Measurements from ENCODE around the gene PTGIS. TPM values are rescaled to one million over a fixed set of nuclear protein-coding genes. Genes with fewer than 3 reads are reported as not detected.

PTGIS gene
- total RNA-seq, 8 experiments from 2014 or later: 0.22 to 36.5 (median 1.3) TPM

DNA sequence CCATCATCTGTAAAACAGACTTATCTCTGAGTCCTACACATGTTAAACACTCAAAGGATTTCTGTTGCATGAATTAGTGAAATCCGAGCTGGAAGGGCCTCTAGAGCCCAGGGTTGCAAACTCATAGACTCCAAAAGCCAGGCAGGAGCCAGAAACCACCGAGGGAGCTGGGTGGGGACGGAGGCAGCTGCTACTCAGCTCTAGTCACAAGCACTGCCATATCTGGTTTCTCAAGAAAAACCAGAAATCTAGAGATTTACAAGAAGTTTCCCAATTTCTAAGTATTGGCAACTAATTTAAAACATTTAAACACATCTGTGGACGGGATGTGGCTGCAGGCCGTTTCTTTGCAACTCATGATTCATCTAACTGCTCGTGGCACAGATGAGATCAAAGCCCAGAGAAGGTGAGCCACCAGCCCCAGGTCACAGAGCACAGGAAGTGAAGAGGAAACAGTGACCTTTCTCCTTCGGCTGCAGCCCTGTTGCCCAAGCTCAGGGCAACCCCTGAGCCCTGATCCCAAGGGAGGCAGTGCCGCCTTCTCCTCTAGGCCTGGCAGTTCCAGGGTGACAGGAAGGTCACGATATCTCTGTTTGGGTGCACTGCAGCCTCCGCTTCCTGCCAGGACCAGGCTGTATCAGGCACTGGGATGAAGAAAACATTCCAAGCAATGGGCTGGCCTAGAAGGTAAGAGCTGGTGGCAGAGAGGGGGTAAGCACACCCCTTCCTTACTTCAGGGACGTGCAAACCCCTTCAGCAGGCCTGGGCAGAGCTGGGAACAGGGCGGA, 26.4 kb upstream of the PTGIS start:
- peak in 3 of 8 experiments; percentile 83 to 90 (median 86) for ATAC-seq (replicated peaks in 6 of 8)
- in situ Hi-C loops (cut with MboI; ENCODE audit: low pct_unique_long_range_greater_than_20kb in 2 of 9, low sequenced_read_pairs in 9 of 9, unreplicated experiment in 9 of 9): no loop called here
- no peaks in the 10 kb centered on the region for H3K4me1 ChIP-seq (replicated peaks in 1 of 2)
- 0 to 87% (median 63%) methylated on average over 1 to 8 of the region's 12 CpGs for WGBS, 10 experiments
- H3K4me3 ChIP-seq: no peak overlapping the region
- no peak overlapping the region for H3K27ac ChIP-seq

DNA sequence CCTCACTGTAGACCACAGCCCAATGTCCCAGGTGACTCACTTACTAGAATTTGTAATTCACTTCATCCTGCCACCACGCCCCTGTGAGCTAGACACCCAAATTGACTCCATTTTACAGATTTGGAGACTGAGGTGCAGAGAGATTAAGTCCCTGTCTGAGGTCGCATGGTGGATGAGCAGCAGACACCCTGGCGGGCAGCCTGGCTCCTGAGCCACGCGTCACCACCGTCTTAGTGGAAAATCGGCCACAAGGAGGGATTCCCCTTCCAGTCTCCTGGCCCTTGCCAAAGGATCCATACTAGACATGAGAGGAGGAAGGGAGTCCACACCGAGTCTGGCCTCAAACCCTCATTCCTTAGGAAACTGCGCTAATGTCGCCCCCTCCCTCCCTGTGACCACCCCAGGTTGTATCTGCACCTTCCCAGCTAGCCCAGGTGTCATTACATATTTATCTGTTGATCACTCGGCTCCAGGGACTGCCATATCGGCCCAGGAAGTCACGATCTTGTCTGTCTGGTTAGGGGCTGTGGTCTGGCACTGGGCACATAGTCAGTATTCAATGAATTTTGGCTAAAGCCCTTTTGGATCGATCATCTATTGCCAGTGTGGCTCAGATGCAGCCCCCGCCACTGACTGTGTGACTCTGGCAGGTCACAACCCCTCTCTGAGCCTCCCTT, 25.7 kb upstream of the PTGIS start:
- 28 to 100% (median 59%) methylated on average over 1 to 9 of the region's 15 CpGs; no CpG with 5 or more reads in 4 of the 10 experiments for WGBS, 10 experiments
- Histone ChIP-seq H3K4me3 (no peak overlapping the region), H3K4me1 (replicated peaks in 1 of 2) (no peaks in the 10 kb centered on the region), H3K27ac (no peak overlapping the region)
- no peak for ATAC-seq (replicated peaks in 6 of 8)
- in situ Hi-C loops (cut with MboI; ENCODE audit: low pct_unique_long_range_greater_than_20kb in 2 of 9, low sequenced_read_pairs in 9 of 9, unreplicated experiment in 9 of 9): no loop called here

DNA sequence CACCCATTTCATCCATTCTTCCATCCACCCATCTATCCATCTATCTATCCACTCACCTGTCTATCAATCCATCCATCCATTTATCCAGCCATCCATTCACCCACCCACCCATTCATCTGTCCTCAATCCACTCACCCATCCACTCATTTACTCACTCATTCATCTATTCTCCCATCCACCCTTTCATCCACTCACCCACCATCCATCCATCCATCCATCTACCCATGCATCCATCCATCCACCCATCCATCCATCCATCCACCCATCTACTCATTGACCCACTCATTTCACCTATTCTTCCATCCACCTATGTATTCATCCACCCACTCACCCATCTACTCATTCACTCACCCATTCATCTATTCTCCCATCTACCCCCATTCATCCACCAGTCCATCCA, 24.2 kb upstream of the PTGIS start:
- no peak overlapping the region for H3K4me3 ChIP-seq
- no peak for ATAC-seq (replicated peaks in 6 of 8)
- no peaks in the 10 kb centered on the region for H3K4me1 ChIP-seq (replicated peaks in 1 of 2)
- no peak overlapping the region for H3K27ac ChIP-seq
- in situ Hi-C loops (cut with MboI; ENCODE audit: low pct_unique_long_range_greater_than_20kb in 2 of 9, low sequenced_read_pairs in 9 of 9, unreplicated experiment in 9 of 9): no loop called here

DNA sequence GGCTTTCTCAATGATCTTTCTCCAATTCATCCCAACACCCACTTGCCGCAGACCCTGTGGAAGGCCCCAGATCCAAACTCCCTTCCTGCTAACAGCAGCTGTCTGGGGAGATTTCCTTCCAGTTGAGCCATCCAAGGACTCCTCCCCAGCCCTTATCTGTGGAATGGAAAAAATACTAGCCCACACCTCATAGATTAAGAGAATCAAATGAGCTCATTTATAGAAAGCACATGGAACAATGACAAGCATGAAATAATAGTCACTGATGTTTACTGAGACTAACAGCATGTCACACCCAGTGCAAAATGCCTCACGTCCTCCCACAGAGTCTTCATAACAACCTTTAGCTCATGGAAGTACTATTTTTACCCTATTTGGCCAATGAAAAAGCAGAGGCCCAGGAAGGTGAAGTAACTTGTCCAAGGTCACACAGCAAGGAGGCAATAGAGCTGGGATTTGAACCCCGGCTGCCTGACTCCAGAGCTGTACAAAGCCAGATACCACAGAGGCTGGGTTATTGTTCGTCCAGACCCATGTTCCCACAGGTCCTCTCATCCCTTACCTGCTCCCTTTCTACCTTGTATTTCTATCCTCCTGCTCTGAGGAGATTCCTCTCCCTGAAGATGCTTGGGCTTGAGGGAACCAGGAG, 23.4 kb upstream of the PTGIS start:
- H3K27ac ChIP-seq: no peak overlapping the region
- 56 to 100% (median 70%) methylated on average over 1 to 4 of the region's 4 CpGs; no CpG with 5 or more reads in 2 of the 10 experiments for WGBS, 10 experiments
- ATAC-seq (replicated peaks in 6 of 8): peak in 2 of 8 experiments; percentile 18 to 38
- in situ Hi-C loops (cut with MboI; ENCODE audit: low pct_unique_long_range_greater_than_20kb in 2 of 9, low sequenced_read_pairs in 9 of 9, unreplicated experiment in 9 of 9): no loop called here
- H3K4me1 ChIP-seq (replicated peaks in 1 of 2): no peaks in the 10 kb centered on the region
- no peak overlapping the region for H3K4me3 ChIP-seq

DNA sequence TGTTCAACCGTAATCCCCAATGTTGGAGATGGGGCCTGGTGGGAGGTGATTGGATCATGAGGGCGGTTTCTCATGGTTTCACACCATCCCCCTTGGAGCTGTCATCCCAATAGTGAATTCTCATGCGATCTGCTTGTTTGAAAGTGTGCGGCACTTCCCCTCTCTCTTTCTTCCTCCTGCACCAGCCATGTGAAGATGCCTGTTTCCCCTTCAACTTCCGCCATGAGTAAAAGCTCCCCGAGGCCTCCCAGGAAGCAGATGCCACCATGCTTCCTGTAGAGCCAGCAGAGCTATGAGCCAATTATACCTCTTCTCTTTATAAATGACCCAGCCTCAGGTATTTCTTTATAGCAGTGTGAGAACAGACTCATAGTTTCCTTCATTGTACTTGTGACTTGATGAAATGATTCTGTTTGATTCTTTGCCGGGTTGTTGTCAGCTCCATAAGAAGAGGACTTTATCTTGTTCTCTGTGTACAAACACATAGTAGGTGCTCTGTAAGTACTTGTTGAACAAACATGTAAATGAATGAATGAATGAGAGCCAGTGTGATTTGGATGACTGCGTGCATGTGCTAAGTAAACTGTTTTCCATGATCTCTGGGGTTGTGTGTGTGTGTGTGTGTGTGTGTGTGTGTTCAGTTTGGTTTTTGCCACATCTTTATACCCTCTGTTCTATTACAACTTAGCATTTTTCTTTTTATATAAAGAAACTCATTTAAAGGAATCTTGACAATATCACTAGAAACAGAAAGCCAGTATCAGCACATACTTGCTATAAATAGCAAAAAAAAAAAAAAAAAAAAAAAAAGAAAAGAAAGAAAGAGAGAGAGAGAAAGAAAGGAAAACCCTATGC, 22.5 kb upstream of the PTGIS start:
- Histone ChIP-seq H3K27ac (no peak overlapping the region), H3K4me3 (no peak overlapping the region), H3K4me1 (replicated peaks in 1 of 2) (no peaks in the 10 kb centered on the region)
- ATAC-seq (replicated peaks in 6 of 8): no peak
- in situ Hi-C loops (cut with MboI; ENCODE audit: low pct_unique_long_range_greater_than_20kb in 2 of 9, low sequenced_read_pairs in 9 of 9, unreplicated experiment in 9 of 9): no loop called here
- 39 to 100% (median 98%) methylated on average over 1 to 5 of the region's 8 CpGs for WGBS, 10 experiments

DNA sequence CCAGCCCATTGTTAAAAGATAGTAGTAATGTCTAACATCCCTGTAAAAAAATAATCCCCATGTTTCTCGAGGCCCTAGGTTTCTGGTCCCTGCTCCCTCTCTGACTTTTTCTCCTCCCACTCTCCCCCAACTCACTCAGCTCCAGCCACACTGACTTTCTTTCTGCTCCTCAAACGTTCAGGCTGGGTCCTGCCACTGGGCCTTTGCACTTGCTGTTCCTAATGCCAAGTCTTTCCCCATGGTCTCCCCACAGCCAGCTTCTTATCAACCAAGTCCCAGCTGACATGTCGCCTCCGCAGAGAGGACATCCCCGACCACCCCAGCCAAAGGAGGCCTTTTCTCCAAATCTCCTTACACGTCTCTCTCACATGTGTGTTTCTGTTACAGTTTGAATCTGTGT, 21.8 kb upstream of the PTGIS start:
- Histone ChIP-seq H3K27ac (no peak overlapping the region), H3K4me3 (no peak overlapping the region), H3K4me1 (replicated peaks in 1 of 2) (no peaks in the 10 kb centered on the region)
- in situ Hi-C loops (cut with MboI; ENCODE audit: low pct_unique_long_range_greater_than_20kb in 2 of 9, low sequenced_read_pairs in 9 of 9, unreplicated experiment in 9 of 9): no loop called here
- no peak for ATAC-seq (replicated peaks in 6 of 8)
- WGBS, 10 experiments: 20 to 93% (median 67%) methylated on average over 1 to 5 of the region's 6 CpGs; no CpG with 5 or more reads in 3 of the 10 experiments

DNA sequence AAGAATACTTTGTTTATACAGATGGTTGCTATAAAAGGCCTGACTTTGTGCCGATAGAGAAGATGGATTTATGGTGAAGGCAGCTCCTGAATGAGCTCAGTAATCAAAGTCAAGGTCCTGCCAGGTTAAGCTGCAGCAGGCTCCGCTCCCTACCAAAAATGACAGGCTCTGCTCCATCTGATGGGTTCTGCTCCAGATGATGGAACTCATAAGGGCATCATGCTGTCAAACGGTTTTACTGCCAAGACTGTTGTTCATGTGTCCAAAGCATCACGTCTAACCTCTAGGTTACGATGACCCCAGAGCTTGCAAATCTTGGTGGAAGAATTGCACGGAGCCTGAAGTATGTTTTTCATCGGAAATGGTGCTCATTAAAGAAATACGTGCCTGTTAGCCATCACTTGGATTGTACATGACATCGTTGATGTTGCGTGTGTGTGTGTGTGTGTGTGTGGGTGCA, 19.2 kb upstream of the PTGIS start:
- no peak overlapping the region for H3K4me3 ChIP-seq
- in situ Hi-C loops (cut with MboI; ENCODE audit: low pct_unique_long_range_greater_than_20kb in 2 of 9, low sequenced_read_pairs in 9 of 9, unreplicated experiment in 9 of 9): no loop called here
- H3K27ac ChIP-seq: no peak overlapping the region
- WGBS, 10 experiments: 22 to 100% (median 70%) methylated on average over 1 to 10 of the region's 10 CpGs; no CpG with 5 or more reads in 3 of the 10 experiments
- ATAC-seq (replicated peaks in 6 of 8): no peak
- H3K4me1 ChIP-seq (replicated peaks in 1 of 2): no peaks in the 10 kb centered on the region

DNA sequence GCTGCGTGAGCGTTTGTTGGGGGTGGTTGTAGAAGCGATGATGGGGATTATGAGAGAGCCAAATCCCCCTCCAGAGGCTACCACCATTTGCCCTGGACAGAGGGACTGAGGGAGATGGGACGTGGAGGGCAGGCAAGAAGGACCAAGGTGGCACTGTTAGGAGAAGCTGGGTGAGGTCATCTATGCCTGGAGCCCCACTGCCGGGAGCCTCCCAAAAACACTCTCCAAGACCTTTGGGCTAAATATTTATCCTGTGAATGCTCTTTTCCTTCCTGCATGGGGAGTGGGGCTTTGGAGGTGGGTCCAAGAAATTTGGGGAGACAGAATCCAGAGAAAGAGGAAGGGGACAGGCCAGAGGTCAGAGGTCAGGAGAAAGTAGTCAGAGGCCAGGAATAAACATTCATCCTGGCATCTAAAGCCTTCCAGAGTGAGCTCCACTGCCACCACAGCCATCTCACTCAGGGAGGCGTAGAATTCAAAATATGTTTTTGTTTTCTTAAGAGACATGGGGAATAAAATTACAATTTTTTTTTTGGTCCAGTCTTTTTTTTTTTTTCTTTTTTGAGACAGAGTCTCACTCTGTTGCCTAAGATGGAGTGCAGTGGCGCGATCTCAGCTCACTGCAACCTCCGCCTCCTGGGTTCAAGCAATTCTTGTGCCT, 17.8 kb upstream of the PTGIS start:
- in situ Hi-C loops (cut with MboI; ENCODE audit: low pct_unique_long_range_greater_than_20kb in 2 of 9, low sequenced_read_pairs in 9 of 9, unreplicated experiment in 9 of 9): no loop called here
- Histone ChIP-seq H3K4me3 (no peak overlapping the region), H3K4me1 (replicated peaks in 1 of 2) (no peaks in the 10 kb centered on the region), H3K27ac (no peak overlapping the region)
- no peak for ATAC-seq (replicated peaks in 6 of 8)
- 50 to 100% (median 100%) methylated on average over 1 to 4 of the region's 9 CpGs; no CpG with 5 or more reads in 1 of the 10 experiments for WGBS, 10 experiments

DNA sequence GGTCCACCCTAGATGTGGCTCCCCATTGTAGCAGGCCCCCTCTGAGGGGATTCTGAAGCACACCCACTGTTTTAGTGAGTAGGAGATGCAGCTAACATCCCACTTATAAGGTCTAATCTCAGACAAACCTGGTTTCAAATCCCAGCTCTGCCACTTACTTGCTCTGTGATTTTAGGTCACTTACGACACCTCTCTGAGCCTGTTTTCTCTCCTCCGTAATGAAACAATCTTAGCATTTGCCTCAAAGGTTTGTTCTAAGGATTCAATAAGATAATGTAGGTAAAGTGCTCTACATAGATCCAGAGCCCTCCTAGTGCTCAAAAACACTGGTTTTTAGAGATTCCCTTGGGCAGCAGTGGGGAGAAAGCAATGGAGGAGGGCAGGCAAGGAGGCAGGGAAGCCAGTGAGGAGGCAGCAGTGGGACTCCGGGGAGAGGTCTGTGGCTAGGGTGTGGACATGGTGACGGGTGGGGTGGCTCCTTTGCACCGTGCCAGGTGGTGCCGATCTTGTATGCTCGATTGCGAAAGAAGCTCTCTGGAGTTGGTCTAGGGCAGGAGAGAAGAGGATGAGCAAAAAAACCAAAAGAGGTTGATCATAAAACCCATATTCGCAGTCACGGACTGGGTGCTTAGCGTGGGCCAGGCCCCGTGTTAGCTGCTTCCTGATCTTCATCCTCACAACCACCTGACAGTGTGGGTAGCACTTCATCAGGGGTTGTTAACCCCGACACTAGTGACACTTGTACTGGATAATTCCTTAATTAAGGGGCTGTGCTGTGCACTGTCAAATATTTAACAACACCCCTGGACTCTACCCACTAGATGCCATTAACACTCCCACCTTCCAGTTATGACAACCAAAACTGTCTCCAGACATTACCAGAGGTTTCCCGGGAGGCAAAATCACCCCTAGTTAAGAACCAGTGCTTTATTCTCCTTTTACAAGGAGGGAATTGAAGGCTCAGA, 16.8 kb upstream of the PTGIS start:
- no peaks in the 10 kb centered on the region for H3K4me1 ChIP-seq (replicated peaks in 1 of 2)
- no peak overlapping the region for H3K4me3 ChIP-seq
- no peak for ATAC-seq (replicated peaks in 6 of 8)
- in situ Hi-C loops (cut with MboI; ENCODE audit: low pct_unique_long_range_greater_than_20kb in 2 of 9, low sequenced_read_pairs in 9 of 9, unreplicated experiment in 9 of 9): no loop called here
- WGBS, 10 experiments: 41 to 100% (median 95%) methylated on average over 1 to 7 of the region's 14 CpGs; no CpG with 5 or more reads in 4 of the 10 experiments
- H3K27ac ChIP-seq: no peak overlapping the region

DNA sequence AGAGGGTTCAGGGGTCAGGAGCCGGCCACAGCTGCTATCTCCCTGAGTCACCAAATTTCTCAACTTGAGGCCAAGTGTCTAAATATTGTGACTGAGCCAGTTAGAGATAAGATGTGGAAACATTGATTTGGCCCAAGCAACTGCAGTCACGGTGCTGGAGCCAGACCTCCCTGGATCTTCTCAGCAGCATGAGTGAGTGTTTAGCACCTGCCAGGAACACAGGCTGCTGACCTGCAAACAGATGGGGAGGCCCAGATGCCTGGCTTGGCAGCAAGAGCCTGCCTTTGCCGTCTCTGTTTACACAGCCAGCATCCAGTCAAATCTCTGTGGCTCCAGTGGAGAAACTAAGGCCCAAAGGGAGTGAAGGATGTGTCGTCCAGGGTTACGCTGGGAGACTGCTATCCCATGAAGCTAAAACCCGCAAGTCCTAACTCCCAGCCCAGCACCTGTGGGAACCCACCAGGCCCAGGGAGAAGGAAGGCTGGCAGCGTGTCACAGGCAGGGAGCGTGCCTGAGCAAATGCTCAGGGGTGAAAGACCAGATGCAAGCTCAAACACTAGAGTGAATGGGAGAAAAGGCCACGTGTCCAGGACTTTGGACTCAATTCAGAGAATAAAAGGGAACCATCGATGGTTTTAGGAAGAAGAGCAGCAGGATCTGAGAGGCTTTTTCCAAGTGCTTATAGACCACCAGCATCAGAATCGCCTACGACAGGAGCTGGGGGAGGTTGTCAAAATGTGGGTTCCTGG, 15.9 kb upstream of the PTGIS start:
- no peak overlapping the region for H3K27ac ChIP-seq
- ATAC-seq (replicated peaks in 6 of 8): peak in 4 of 8 experiments; percentile 33 to 80 (median 69)

DNA sequence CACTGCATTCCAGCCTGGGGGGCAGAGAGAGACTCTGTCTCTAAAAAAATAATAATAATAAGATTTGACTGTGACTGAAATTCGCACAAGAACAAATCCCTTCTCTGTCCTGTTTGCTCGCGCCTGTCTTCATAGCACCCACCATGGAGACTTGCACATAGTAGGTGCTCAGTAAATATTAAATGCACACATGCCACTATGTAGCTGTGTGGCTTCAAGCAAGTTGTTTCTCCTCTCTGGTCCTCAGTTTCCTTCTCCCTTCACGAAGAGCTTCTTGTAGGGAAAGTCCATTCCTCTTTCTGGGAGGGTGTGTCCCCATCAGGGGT, 15.4 kb upstream of the PTGIS start:
- ATAC-seq (replicated peaks in 6 of 8): no peak
- WGBS, 10 experiments: 40 to 100% (median 88%) methylated on average over 1 to 3 of the region's 4 CpGs; no CpG with 5 or more reads in 4 of the 10 experiments
- no peak overlapping the region for H3K27ac ChIP-seq
- H3K4me3 ChIP-seq: no peak overlapping the region
- no peaks in the 10 kb centered on the region for H3K4me1 ChIP-seq (replicated peaks in 1 of 2)
- in situ Hi-C loops (cut with MboI; ENCODE audit: low pct_unique_long_range_greater_than_20kb in 2 of 9, low sequenced_read_pairs in 9 of 9, unreplicated experiment in 9 of 9): no loop called here

More for the DNA sequence above, 15.9 kb upstream of the PTGIS start:
- in situ Hi-C loops (cut with MboI; ENCODE audit: low pct_unique_long_range_greater_than_20kb in 2 of 9, low sequenced_read_pairs in 9 of 9, unreplicated experiment in 9 of 9): no loop called here
- Histone ChIP-seq H3K4me3 (no peak overlapping the region), H3K4me1 (replicated peaks in 1 of 2) (no peaks in the 10 kb centered on the region)
- 10 to 80% (median 54%) methylated on average over 2 to 8 of the region's 12 CpGs; no CpG with 5 or more reads in 4 of the 10 experiments for WGBS, 10 experiments

Measured in motor neuron (in vitro differentiated cells).